T-helper 1 cell treated with Interleukin-12 subunit alpha and Interleukin-12 subunit beta and Interleukin-4 antibody, amounts not matched to agents 30 μg/mL and 1 μg/mL, for 36 hours (primary cell): ENCODE results near the gene KCNQ2.
"Not testable (repeated sequence)": the region's sequence is repeated elsewhere in the genome, so short reads cannot be mapped to it uniquely, and the experiment has no call there.

Experiments used
- H3K27ac Mint-ChIP-seq: one replicate; pipeline ENCODE4 v1.8.0; 2021; ENCODE audit warnings: mild to moderate bottlenecking, mixed read lengths
- H3K27me3 Mint-ChIP-seq: one replicate; pipeline ENCODE4 v1.8.0; 2021; ENCODE audit warnings: low read depth, mixed read lengths
- H3K36me3 Mint-ChIP-seq: one replicate; pipeline ENCODE4 v1.8.0; 2021; ENCODE audit warnings: low read depth, mixed read lengths
- H3K4me1 Mint-ChIP-seq: one replicate; pipeline ENCODE4 v1.8.0; 2021; ENCODE audit warnings: low read depth, mixed read lengths
- H3K4me3 Mint-ChIP-seq: one replicate; pipeline ENCODE4 v1.8.0; 2021; ENCODE audit warnings: mild to moderate bottlenecking, moderate library complexity, mixed read lengths
- H3K9me3 Mint-ChIP-seq: one replicate; pipeline ENCODE4 v1.8.0; 2021; ENCODE audit warnings: mixed read lengths

KCNQ2 gene

GRCh38 chr20:63471981-63472831 lies at the start of gene KCNQ2:
TSS of gene KCNQ2 (minus strand) at chr20:63472655. CDS start at chr20:63472463, 192 bp downstream.
- Mint-ChIP-seq H3K27me3 (peaks cover 36% of the 10 kb centered on the region), H3K4me1 (no peaks in the 10 kb centered on the region), H3K4me3 (no peak within 1 kb of the TSS), H3K27ac (no peak within 1 kb of the TSS), H3K9me3 (no peaks in the 10 kb centered on the region), H3K36me3 (no peaks in the 10 kb centered on the region)

DNA sequence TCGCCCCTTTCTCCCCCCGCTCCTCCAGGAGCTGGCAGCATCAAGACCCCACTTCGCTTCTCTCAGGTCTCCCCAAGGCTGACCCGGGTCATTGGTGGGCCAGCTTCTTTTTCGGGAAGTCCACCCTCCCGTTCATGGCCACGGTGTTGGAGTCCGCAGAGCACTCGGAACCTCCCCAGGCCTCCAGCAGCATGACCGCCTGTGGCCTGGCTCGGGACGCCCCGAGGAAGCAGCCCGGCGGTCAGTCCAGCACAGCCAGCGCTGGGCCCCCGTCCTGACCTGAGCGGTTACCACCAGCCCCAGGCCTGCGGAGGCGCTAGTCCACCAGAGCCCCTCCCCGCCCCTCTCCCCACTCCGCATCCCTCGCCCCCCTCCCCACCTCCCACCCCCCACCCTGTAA lies 49.1 kb upstream of the KCNQ2 start:
- H3K27me3 Mint-ChIP-seq, result no peaks in the 10 kb centered on the region

GRCh38 chr20:63520934-63521601 lies 48.6 kb upstream of the KCNQ2 start:
- Mint-ChIP-seq H3K9me3 (no peaks in the 10 kb centered on the region), H3K27me3 (peaks cover under 1% of the 10 kb centered on the region), H3K4me3 (peak overlapping the region; percentile 77), H3K27ac (peak overlapping the region; percentile 62), H3K36me3 (peaks cover 14% of the 10 kb centered on the region), H3K4me1 (peaks cover 9% of the 10 kb centered on the region)

More for the DNA sequence above, 49.1 kb upstream of the KCNQ2 start:
- Mint-ChIP-seq H3K4me3 (peak overlapping the region; percentile 77), H3K27ac (peak overlapping the region; percentile 62), H3K9me3 (no peaks in the 10 kb centered on the region), H3K4me1 (peaks cover 9% of the 10 kb centered on the region), H3K36me3 (peaks cover 14% of the 10 kb centered on the region)

DNA sequence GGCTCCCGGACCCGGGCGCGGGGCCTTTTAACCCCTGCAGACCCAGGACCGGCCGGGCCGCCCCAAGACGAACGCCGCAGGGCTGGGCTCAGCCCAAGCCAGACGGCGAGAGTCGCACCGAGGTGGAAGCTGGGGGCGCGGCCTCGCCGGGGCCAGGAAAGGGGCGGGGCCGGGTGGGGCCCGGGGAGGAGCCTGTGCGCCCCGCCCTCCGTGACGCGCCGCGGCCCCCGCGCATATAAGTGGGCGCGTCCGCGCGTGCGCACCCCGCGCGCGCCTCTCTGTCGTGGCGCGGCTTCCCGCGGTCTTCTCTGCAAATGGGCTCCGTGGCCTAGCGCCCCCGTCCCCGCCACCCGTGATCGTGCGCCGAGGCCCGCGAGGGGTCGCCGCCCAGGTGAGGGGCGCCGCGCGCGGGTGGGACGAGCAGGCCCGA lies 48.1 kb upstream of the KCNQ2 start, which contains the start of gene PPDPF:
TSS of gene PPDPF (plus strand) at position 262 of the 430 bp plus-strand sequence. CDS start 544 bp downstream, outside the sequence.
- Mint-ChIP-seq H3K27ac (peak within 1 kb of the TSS; percentile 62), H3K27me3 (peaks cover 6% of the 10 kb centered on the region), H3K4me3 (peak within 1 kb of the TSS; percentile 79), H3K36me3 (peaks cover 14% of the 10 kb centered on the region), H3K4me1 (peaks cover 9% of the 10 kb centered on the region), H3K9me3 (no peaks in the 10 kb centered on the region)

- peak overlapping the region; percentile 79 for H3K4me3 Mint-ChIP-seq
Measured at GRCh38 chr20:63519668-63520503, 47.4 kb upstream of the KCNQ2 start.

DNA sequence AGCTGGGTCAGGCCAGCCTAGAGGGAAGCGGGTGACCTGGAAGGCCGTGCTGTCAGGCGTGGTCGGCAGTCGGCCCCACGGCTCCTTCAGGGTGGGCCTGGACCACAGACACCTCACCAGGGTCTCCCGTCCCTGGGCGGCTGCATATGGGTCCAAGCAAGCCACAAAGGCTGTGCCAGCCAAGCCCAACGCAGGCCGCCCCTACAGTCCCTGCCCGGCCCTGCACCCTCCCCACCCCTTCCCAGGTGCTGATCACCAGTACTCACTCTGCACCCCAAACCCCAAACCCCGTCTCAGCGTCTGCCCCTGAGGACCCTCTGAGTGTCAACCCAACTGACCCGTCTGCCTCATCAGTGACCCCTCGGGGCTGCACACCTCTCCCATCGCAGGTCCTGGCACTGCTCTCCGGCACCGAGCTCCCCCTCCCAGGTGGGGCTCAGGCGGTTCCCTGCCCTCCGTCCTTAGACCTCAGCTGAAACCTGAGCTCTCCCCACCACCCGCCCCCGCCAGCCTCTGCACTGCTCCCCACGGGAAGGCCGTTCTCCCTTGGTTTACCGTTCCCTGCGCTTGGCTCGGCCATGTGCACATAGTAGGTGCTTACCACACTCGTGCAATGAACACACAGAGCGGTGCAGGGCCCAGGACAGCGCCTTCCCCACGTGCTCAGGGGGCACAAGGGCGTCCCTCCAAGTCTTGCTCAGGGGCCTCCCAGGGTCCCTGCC lies 46.7 kb upstream of the KCNQ2 start:
- peak overlapping the region; percentile 20 for H3K27ac Mint-ChIP-seq
- peaks cover 12% of the 10 kb centered on the region for H3K36me3 Mint-ChIP-seq
- H3K4me3 Mint-ChIP-seq, result peak overlapping the region; percentile 79
- H3K4me1 Mint-ChIP-seq, result peaks cover 9% of the 10 kb centered on the region
- H3K9me3 Mint-ChIP-seq, result peaks cover 4% of the 10 kb centered on the region
- H3K27me3 Mint-ChIP-seq, result peaks cover 17% of the 10 kb centered on the region

More at GRCh38 chr20:63519668-63520503, 47.4 kb upstream of the KCNQ2 start:
- Mint-ChIP-seq H3K9me3 (no peaks in the 10 kb centered on the region), H3K27ac (peak overlapping the region; percentile 20), H3K27me3 (peaks cover 12% of the 10 kb centered on the region), H3K4me1 (peaks cover 9% of the 10 kb centered on the region), H3K36me3 (peaks cover 14% of the 10 kb centered on the region)

DNA sequence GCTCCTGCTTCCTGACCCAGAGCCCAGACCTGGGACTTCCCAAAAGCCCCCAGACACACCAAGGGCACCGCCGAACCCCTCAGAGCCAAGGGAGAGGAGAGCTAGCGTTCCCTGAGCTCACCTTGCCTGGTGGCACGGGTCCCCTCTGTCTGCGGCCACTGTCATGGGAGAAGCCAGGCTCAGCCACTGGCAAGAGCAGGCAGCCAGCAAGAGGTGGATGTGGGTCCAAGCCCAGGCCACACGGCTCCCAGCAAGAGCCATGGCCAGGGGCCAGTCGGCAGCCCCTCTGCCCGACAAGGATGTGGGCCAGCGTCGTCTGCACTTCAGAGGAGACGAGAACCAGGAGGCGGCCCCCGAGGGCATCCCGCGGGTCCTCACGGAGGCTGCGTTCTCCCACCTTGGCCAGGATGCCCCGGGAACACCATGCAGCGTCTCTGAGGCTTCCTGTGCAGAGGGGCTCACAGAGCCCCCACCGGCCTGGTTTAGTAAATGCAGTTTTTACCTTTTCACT lies 46.0 kb upstream of the KCNQ2 start:
- H3K4me3 Mint-ChIP-seq, result no peak overlapping the region
- H3K27ac Mint-ChIP-seq, result no peak overlapping the region
- peaks cover 7% of the 10 kb centered on the region for H3K4me1 Mint-ChIP-seq
- peaks cover 7% of the 10 kb centered on the region for H3K36me3 Mint-ChIP-seq
- peaks cover 20% of the 10 kb centered on the region for H3K27me3 Mint-ChIP-seq
- H3K9me3 Mint-ChIP-seq, result peaks cover 4% of the 10 kb centered on the region

- Mint-ChIP-seq H3K4me3 (peak overlapping the region; percentile 57), H3K27ac (peak overlapping the region; percentile 50), H3K36me3 (peaks cover 4% of the 10 kb centered on the region), H3K9me3 (peaks cover 4% of the 10 kb centered on the region), H3K27me3 (peaks cover 28% of the 10 kb centered on the region), H3K4me1 (peaks cover 6% of the 10 kb centered on the region)
Measured at GRCh38 chr20:63517376-63518309, 45.2 kb upstream of the KCNQ2 start.

DNA sequence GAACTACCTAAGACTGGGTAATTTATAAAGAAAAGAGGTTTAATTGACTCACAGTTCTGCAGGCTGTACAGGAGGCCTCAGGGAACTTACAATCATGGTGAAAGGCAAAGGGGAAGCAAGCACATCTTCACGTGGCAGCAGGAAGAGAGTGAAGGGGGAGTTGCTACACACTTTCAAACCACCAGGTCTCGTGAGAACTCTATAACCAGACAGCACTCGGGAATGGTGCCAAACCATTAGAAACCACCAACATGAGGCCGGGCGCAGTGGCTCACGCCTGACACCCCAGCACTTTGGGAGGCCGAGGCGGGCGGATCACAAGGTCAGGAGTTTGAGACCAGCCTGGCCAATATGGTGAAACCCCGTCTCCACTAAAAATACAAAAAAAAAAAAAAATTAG lies 42.1 kb upstream of the KCNQ2 start:
- not testable (repeated sequence) for H3K4me3 Mint-ChIP-seq, H3K9me3 Mint-ChIP-seq, H3K36me3 Mint-ChIP-seq, H3K4me1 Mint-ChIP-seq, H3K27ac Mint-ChIP-seq
- H3K27me3 Mint-ChIP-seq, result peaks cover 43% of the 10 kb centered on the region

DNA sequence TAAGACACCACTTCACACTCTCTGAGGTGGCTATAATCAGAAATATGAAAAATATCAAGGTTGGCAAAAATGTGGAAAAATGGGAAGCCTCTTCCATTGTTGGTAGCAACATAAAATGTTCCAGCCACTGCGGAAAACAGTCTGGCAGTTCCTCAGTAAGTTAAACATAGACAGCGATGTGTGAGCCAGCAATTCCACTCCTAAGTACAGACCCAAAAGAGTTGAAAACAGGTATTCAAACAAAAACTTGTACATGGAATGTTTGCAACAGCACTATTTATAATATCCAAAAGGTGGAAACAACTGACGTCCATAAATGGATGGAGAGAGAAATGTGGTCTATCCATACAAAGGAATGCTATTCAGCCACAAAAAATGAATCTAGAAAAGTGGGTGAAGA lies 40.8 kb upstream of the KCNQ2 start:
- Mint-ChIP-seq H3K36me3 (no peaks in the 10 kb centered on the region), H3K4me1 (no peaks in the 10 kb centered on the region), H3K27ac (no peak overlapping the region), H3K27me3 (peaks cover 48% of the 10 kb centered on the region), H3K4me3 (no peak overlapping the region), H3K9me3 (peaks cover 4% of the 10 kb centered on the region)

GRCh38 chr20:63509088-63509564 lies 36.7 kb upstream of the KCNQ2 start:
- Mint-ChIP-seq H3K4me1 (no peaks in the 10 kb centered on the region), H3K27me3 (peaks cover 37% of the 10 kb centered on the region), H3K27ac (no peak overlapping the region), H3K4me3 (no peak overlapping the region), H3K36me3 (no peaks in the 10 kb centered on the region), H3K9me3 (peaks cover 9% of the 10 kb centered on the region)

GRCh38 chr20:63508072-63508768 lies 35.8 kb upstream of the KCNQ2 start:
- no peaks in the 10 kb centered on the region for H3K4me1 Mint-ChIP-seq
- H3K27ac Mint-ChIP-seq, result no peak overlapping the region

More at GRCh38 chr20:63508072-63508768, 35.8 kb upstream of the KCNQ2 start:
- H3K36me3 Mint-ChIP-seq, result no peaks in the 10 kb centered on the region
- H3K9me3 Mint-ChIP-seq, result peaks cover 11% of the 10 kb centered on the region
- H3K4me3 Mint-ChIP-seq, result no peak overlapping the region
- H3K27me3 Mint-ChIP-seq, result peaks cover 32% of the 10 kb centered on the region
